Neural cell (in vitro differentiated cells): ENCODE results near the gene UMAD1.

ENCODE experiments used
- CTCF ChIP-seq: fragments of 450-650 bp; IDR thresholded peaks from 2 replicates; pipeline ENCODE4 v1.5.1; 2014; ENCODE audit warnings: antibody characterized with exemption, mild to moderate bottlenecking, moderate library complexity; ENCODE audit not compliant: poor library complexity, severe bottlenecking
- POLR2AphosphoS5 ChIP-seq: IDR thresholded peaks from 2 replicates; pipeline ENCODE4 v1.6.1; 2012

GRCh38 chr7:7914547-7914946, 274.0 kb downstream of the UMAD1 start:
- TF ChIP-seq POLR2AphosphoS5 (no peak), CTCF (no peak)
